GM23338 (cell line): ENCODE results near the gene GRIK4. TPM values are rescaled to one million over a fixed set of nuclear protein-coding genes. Genes with fewer than 3 reads are reported as not detected.

Experiments
- ATAC-seq: fragments of 200-7000 bp; cut with Tn5 transposase; 3 replicates; pipeline ENCODE4 v1.9.1; 2020
- DNase-seq: peaks from one replicate; pipeline ENCODE4 v3.0.0-alpha.2; 2015; ENCODE audit warnings: low spot score
- H2AFZ ChIP-seq: fragments of 200-600 bp; sonication (generic); 2 replicates; pipeline ENCODE4 v1.8.0; 2016; ENCODE audit warnings: antibody characterized with exemption, mild to moderate bottlenecking, moderate library complexity
- H3F3A ChIP-seq: fragments of 200-600 bp; sonication (generic); replicated peaks from 2 replicates; pipeline ENCODE4 v1.8.0; 2017; ENCODE audit warnings: antibody characterized with exemption, mixed run types, low read depth
- H3K27ac ChIP-seq: fragments of 200-600 bp; sonication (generic); 2 replicates; pipeline ENCODE4 v1.6.1; 2016; ENCODE audit warnings: low read depth
- H3K27me3 ChIP-seq: fragments of 200-600 bp; sonication (generic); 2 replicates; pipeline ENCODE4 v1.8.0; 2016; ENCODE audit warnings: mild to moderate bottlenecking, mixed run types, moderate library complexity; ENCODE audit not compliant: insufficient read depth
- H3K36me3 ChIP-seq: fragments of 200-600 bp; sonication (generic); 2 replicates; pipeline ENCODE4 v1.8.0; 2016; ENCODE audit warnings: mild to moderate bottlenecking; ENCODE audit not compliant: insufficient read depth
- H3K4me1 ChIP-seq: fragments of 200-600 bp; sonication (generic); 2 replicates; pipeline ENCODE4 v1.8.0; 2016; ENCODE audit warnings: mild to moderate bottlenecking, moderate library complexity; ENCODE audit not compliant: insufficient read depth
- H3K4me2 ChIP-seq: fragments of 200-600 bp; sonication (generic); 2 replicates; pipeline ENCODE4 v1.7.1; 2017; ENCODE audit warnings: mixed run types
- H3K4me3 ChIP-seq: fragments of 200-600 bp; sonication (generic); 2 replicates; pipeline ENCODE4 v1.6.1; 2016; ENCODE audit warnings: mixed run types
- H3K79me2 ChIP-seq: fragments of 200-600 bp; sonication (generic); replicated peaks from 2 replicates; pipeline ENCODE4 v1.8.0; 2017; ENCODE audit warnings: mild to moderate bottlenecking; ENCODE audit not compliant: insufficient read depth
- H3K9me2 ChIP-seq: fragments of 200-600 bp; sonication (generic); 2 replicates; pipeline ENCODE4 v1.8.0; 2017; ENCODE audit not compliant: insufficient read depth
- H4K20me1 ChIP-seq: fragments of 200-600 bp; sonication (generic); replicated peaks from 2 replicates; pipeline ENCODE4 v1.8.0; 2017; ENCODE audit warnings: mild to moderate bottlenecking; ENCODE audit not compliant: insufficient read depth
- H3K27ac Mint-ChIP-seq: 2 replicates; pipeline ENCODE4 v1.8.0; 2020; ENCODE audit warnings: inconsistent platforms, mild to moderate bottlenecking, moderate library complexity, mixed read lengths
- H3K27me3 Mint-ChIP-seq: 3 replicates; pipeline ENCODE4 v1.8.0; 2022; ENCODE audit warnings: low read depth, mild to moderate bottlenecking, moderate library complexity, mixed read lengths, inconsistent platforms; ENCODE audit not compliant: insufficient read depth, poor library complexity
- H3K36me3 Mint-ChIP-seq: 3 replicates; pipeline ENCODE4 v1.8.0; 2021; ENCODE audit warnings: low read depth, mild to moderate bottlenecking, inconsistent platforms, moderate library complexity, mixed read lengths
- H3K4me1 Mint-ChIP-seq: 3 replicates; pipeline ENCODE4 v1.8.0; 2020; ENCODE audit warnings: mild to moderate bottlenecking, inconsistent platforms, mixed read lengths
- H3K4me3 Mint-ChIP-seq: 3 replicates; pipeline ENCODE4 v1.8.0; 2021; ENCODE audit warnings: moderate library complexity, mild to moderate bottlenecking, inconsistent platforms, mixed read lengths
- H3K9me3 Mint-ChIP-seq: 3 replicates; pipeline ENCODE4 v1.8.0; 2020; ENCODE audit warnings: moderate library complexity, mild to moderate bottlenecking, inconsistent platforms, mixed read lengths
- CREB1 ChIP-seq: fragments of 250-450 bp; sonication (Bioruptor Pico); IDR thresholded peaks from 2 replicates; pipeline ENCODE4 v1.5.0; 2020; ENCODE audit warnings: low read depth, mild to moderate bottlenecking, moderate library complexity
- ETS1 ChIP-seq: IDR thresholded peaks from 2 replicates; pipeline ENCODE4 v1.6.1; 2016; ENCODE audit warnings: antibody characterized with exemption
- EZH2 ChIP-seq: fragments of 200-600 bp; sonication (generic); IDR thresholded peaks from one replicate; pipeline ENCODE4 v1.8.0; 2017; ENCODE audit warnings: antibody characterized with exemption, mild to moderate bottlenecking, low read depth; ENCODE audit not compliant: unreplicated experiment
- JUNB ChIP-seq: IDR thresholded peaks from one replicate; pipeline ENCODE4 v1.6.1; 2016; ENCODE audit warnings: antibody characterized with exemption; ENCODE audit not compliant: unreplicated experiment
- POLR2AphosphoS5 ChIP-seq: IDR thresholded peaks from 2 replicates; pipeline ENCODE4 v1.6.1; 2016; ENCODE audit warnings: antibody characterized with exemption, low read depth
- REST ChIP-seq: IDR thresholded peaks from one replicate; pipeline ENCODE4 v1.6.1; 2018; ENCODE audit warnings: antibody characterized with exemption; ENCODE audit not compliant: unreplicated experiment
- STAT1 ChIP-seq: IDR thresholded peaks from one replicate; pipeline ENCODE4 v1.6.1; 2016; ENCODE audit warnings: antibody characterized with exemption; ENCODE audit not compliant: unreplicated experiment
- ZNF114 ChIP-seq: fragments of 250-450 bp; sonication (Bioruptor Pico); IDR thresholded peaks from 2 replicates; pipeline ENCODE4 v1.5.0; 2020; ENCODE audit warnings: mild to moderate bottlenecking, moderate library complexity
- ZNF331 ChIP-seq: fragments of 250-450 bp; sonication (Bioruptor Pico); IDR thresholded peaks from 2 replicates; pipeline ENCODE4 v1.5.0; 2020; ENCODE audit warnings: low read depth, mild to moderate bottlenecking, moderate library complexity
- ZNF462 ChIP-seq: fragments of 250-450 bp; sonication (Bioruptor Pico); IDR thresholded peaks from 2 replicates; pipeline ENCODE4 v1.5.0; 2020; ENCODE audit warnings: mild to moderate bottlenecking, moderate library complexity
- polyA plus RNA-seq: library from polyadenylated mRNA; unstranded; fragments of >200 nt; fragmentation: Nextera tagmentation; extraction: Ambion mirVana; gene quantifications from 2 replicates; pipeline ENCODE4 v1.2.1, GENCODE V29; 2016
- total RNA-seq: library from RNA; depleted of rRNA; stranded (reverse); fragments of >200 nt; shearing (Covaris generic); gene quantifications from 2 replicates; pipeline ENCODE4 v1.2.3, GENCODE V29; 2014

Gene GRIK4
- total and polyA plus RNA-seq, 2 experiments from 2014 or later, result 0.63 to 2.2 TPM

GRCh38 chr11:120657306-120658070 lies 145.9 kb downstream of the GRIK4 start (continued):
- TF ChIP-seq REST, result no peak
- no peak for TF ChIP-seq CREB1 (CRISPR knock-in tag)
- TF ChIP-seq POLR2AphosphoS5, result no peak

- no peaks in the 10 kb centered on the region for H3K27me3 ChIP-seq
- H3K4me2 ChIP-seq, result no peak overlapping the region
- peaks cover 3% of the 10 kb centered on the region; the same call in 1 of the 2 replicates for H3K4me1 ChIP-seq
- H2AFZ ChIP-seq, result no peak overlapping the region
- no peaks in the 10 kb centered on the region for H3K9me2 ChIP-seq
- Mint-ChIP-seq H3K9me3 (no peaks in the 10 kb centered on the region), H3K4me3 (no peak overlapping the region), H3K36me3 (no peaks in the 10 kb centered on the region), H3K27me3 (peaks cover 4% of the 10 kb centered on the region), H3K4me1 (peaks cover 36% of the 10 kb centered on the region), H3K27ac (no peak overlapping the region)
- no peak overlapping the region for H3K4me3 ChIP-seq
- no peaks in the 10 kb centered on the region for H3K79me2 ChIP-seq
- no peaks in the 10 kb centered on the region; the same call in 1 of the 2 replicates for H4K20me1 ChIP-seq
- no peaks in the 10 kb centered on the region for H3K36me3 ChIP-seq
- DNase-seq, result no peak
- H3K27ac ChIP-seq, result no peak overlapping the region
- no peak for ATAC-seq
- no peaks in the 10 kb centered on the region for H3F3A ChIP-seq
- TF ChIP-seq ETS1 (no peak), POLR2AphosphoS5 (no peak), JUNB (no peak), EZH2 (no peak), STAT1 (no peak), ZNF331 (no peak), REST (no peak), ZNF114 (CRISPR knock-in tag) (no peak), ZNF462 (no peak)
These were observed 146.5 kb downstream of the GRIK4 start for GRCh38 chr11:120658071-120658423.
